ENCODE results near the gene SLC35G1. TPM values are rescaled to one million over a fixed set of nuclear protein-coding genes. Genes with fewer than 3 reads are reported as not detected.

SLC35G1 gene
- total RNA-seq, 1 experiment from 2014 or later: 2.1 TPM

- no peak overlapping the region for H2AFZ ChIP-seq (ENCODE audit: low read length)
- no peak for DNase-seq
- H3K9me2 ChIP-seq (replicated peaks; ENCODE audit: insufficient read depth, low read length): no peaks in the 10 kb centered on the region
- no peak overlapping the region for H3K27ac ChIP-seq (ENCODE audit: low read length)
- no peaks in the 10 kb centered on the region for H3K36me3 ChIP-seq (ENCODE audit: insufficient read depth, low read length)
- H3K4me1 ChIP-seq (ENCODE audit: low read length): no peaks in the 10 kb centered on the region
- no peak overlapping the region for H3K4me3 ChIP-seq (ENCODE audit: low read length)
- H3K4me2 ChIP-seq (ENCODE audit: low read depth, low read length, poor library complexity, severe bottlenecking): no peak overlapping the region
- no peak overlapping the region for H3K9ac ChIP-seq (ENCODE audit: low read length)
- H3K79me2 ChIP-seq (ENCODE audit: low read length): no peaks in the 10 kb centered on the region
- no peaks in the 10 kb centered on the region for H3K27me3 ChIP-seq (ENCODE audit: low read length)
- no peaks in the 10 kb centered on the region for H3K9me3 ChIP-seq (ENCODE audit: low read length)
- H4K20me1 ChIP-seq (ENCODE audit: insufficient read depth, low read depth, low read length): no peaks in the 10 kb centered on the region
Measured at GRCh38 chr10:93903051-93903450, 9.3 kb downstream of the SLC35G1 start.

- Histone ChIP-seq H3K9me3 (ENCODE audit: low read length) (no peaks in the 10 kb centered on the region), H4K20me1 (ENCODE audit: insufficient read depth, low read depth, low read length) (no peaks in the 10 kb centered on the region), H3K4me2 (ENCODE audit: low read depth, low read length, poor library complexity, severe bottlenecking) (no peak overlapping the region), H3K27ac (ENCODE audit: low read length) (no peak overlapping the region), H3K4me3 (ENCODE audit: low read length) (no peak overlapping the region), H3K36me3 (ENCODE audit: insufficient read depth, low read length) (no peaks in the 10 kb centered on the region), H3K9ac (ENCODE audit: low read length) (no peak overlapping the region), H2AFZ (ENCODE audit: low read length) (no peak overlapping the region), H3K79me2 (ENCODE audit: low read length) (no peaks in the 10 kb centered on the region), H3K27me3 (ENCODE audit: low read length) (no peaks in the 10 kb centered on the region), H3K9me2 (replicated peaks; ENCODE audit: insufficient read depth, low read length) (no peaks in the 10 kb centered on the region), H3K4me1 (ENCODE audit: low read length) (no peaks in the 10 kb centered on the region)
- DNase-seq: no peak
Measured at GRCh38 chr10:93904901-93905300, 11.1 kb downstream of the SLC35G1 start.

- no peak overlapping the region for H3K27ac ChIP-seq (ENCODE audit: low read length)
- no peaks in the 10 kb centered on the region for H3K79me2 ChIP-seq (ENCODE audit: low read length)
- H3K4me2 ChIP-seq (ENCODE audit: low read depth, low read length, poor library complexity, severe bottlenecking): no peak overlapping the region
- H3K4me3 ChIP-seq (ENCODE audit: low read length): no peak overlapping the region
- H3K9me3 ChIP-seq (ENCODE audit: low read length): no peaks in the 10 kb centered on the region
- no peaks in the 10 kb centered on the region for H3K27me3 ChIP-seq (ENCODE audit: low read length)
- H3K36me3 ChIP-seq (ENCODE audit: insufficient read depth, low read length): no peaks in the 10 kb centered on the region
- no peaks in the 10 kb centered on the region for H3K4me1 ChIP-seq (ENCODE audit: low read length)
- H3K9me2 ChIP-seq (replicated peaks; ENCODE audit: insufficient read depth, low read length): no peaks in the 10 kb centered on the region
- H4K20me1 ChIP-seq (ENCODE audit: insufficient read depth, low read depth, low read length): no peaks in the 10 kb centered on the region
- no peak overlapping the region for H3K9ac ChIP-seq (ENCODE audit: low read length)
- DNase-seq: no peak
- H2AFZ ChIP-seq (ENCODE audit: low read length): no peak overlapping the region
Measured at GRCh38 chr10:93907059-93907458, 13.3 kb downstream of the SLC35G1 start.

GRCh38 chr10:93911866-93912265, 18.1 kb downstream of the SLC35G1 start:
- no peak for DNase-seq
- H3K27me3 ChIP-seq (ENCODE audit: low read length): no peaks in the 10 kb centered on the region
- H2AFZ ChIP-seq (ENCODE audit: low read length): no peak overlapping the region
- no peak overlapping the region for H3K4me2 ChIP-seq (ENCODE audit: low read depth, low read length, poor library complexity, severe bottlenecking)
- no peaks in the 10 kb centered on the region for H3K9me3 ChIP-seq (ENCODE audit: low read length)
- no peaks in the 10 kb centered on the region for H4K20me1 ChIP-seq (ENCODE audit: insufficient read depth, low read depth, low read length)
- H3K36me3 ChIP-seq (ENCODE audit: insufficient read depth, low read length): no peaks in the 10 kb centered on the region
- H3K9ac ChIP-seq (ENCODE audit: low read length): no peak overlapping the region
- H3K79me2 ChIP-seq (ENCODE audit: low read length): no peaks in the 10 kb centered on the region
- no peak overlapping the region for H3K4me3 ChIP-seq (ENCODE audit: low read length)
- no peaks in the 10 kb centered on the region for H3K9me2 ChIP-seq (replicated peaks; ENCODE audit: insufficient read depth, low read length)
- H3K27ac ChIP-seq (ENCODE audit: low read length): no peak overlapping the region
- H3K4me1 ChIP-seq (ENCODE audit: low read length): no peaks in the 10 kb centered on the region

- H3K9me2 ChIP-seq (replicated peaks; ENCODE audit: insufficient read depth, low read length): no peaks in the 10 kb centered on the region
- H3K79me2 ChIP-seq (ENCODE audit: low read length): no peaks in the 10 kb centered on the region
- no peak overlapping the region for H3K4me3 ChIP-seq (ENCODE audit: low read length)
- H3K9ac ChIP-seq (ENCODE audit: low read length): no peak overlapping the region
- H3K4me2 ChIP-seq (ENCODE audit: low read depth, low read length, poor library complexity, severe bottlenecking): no peak overlapping the region
- H3K27ac ChIP-seq (ENCODE audit: low read length): no peak overlapping the region
- H3K4me1 ChIP-seq (ENCODE audit: low read length): no peaks in the 10 kb centered on the region
- no peaks in the 10 kb centered on the region for H3K27me3 ChIP-seq (ENCODE audit: low read length)
- H3K9me3 ChIP-seq (ENCODE audit: low read length): no peaks in the 10 kb centered on the region
- H2AFZ ChIP-seq (ENCODE audit: low read length): no peak overlapping the region
- no peak for DNase-seq
- H4K20me1 ChIP-seq (ENCODE audit: insufficient read depth, low read depth, low read length): no peaks in the 10 kb centered on the region
- H3K36me3 ChIP-seq (ENCODE audit: insufficient read depth, low read length): no peaks in the 10 kb centered on the region
Measured at GRCh38 chr10:93912444-93912843, 18.7 kb downstream of the SLC35G1 start.

GRCh38 chr10:93913706-93914105, 19.9 kb downstream of the SLC35G1 start:
- no peaks in the 10 kb centered on the region for H3K9me3 ChIP-seq (ENCODE audit: low read length)
- no peaks in the 10 kb centered on the region for H3K9me2 ChIP-seq (replicated peaks; ENCODE audit: insufficient read depth, low read length)
- H3K4me3 ChIP-seq (ENCODE audit: low read length): no peak overlapping the region
- H3K9ac ChIP-seq (ENCODE audit: low read length): no peak overlapping the region
- no peaks in the 10 kb centered on the region for H3K36me3 ChIP-seq (ENCODE audit: insufficient read depth, low read length)
- no peaks in the 10 kb centered on the region for H3K79me2 ChIP-seq (ENCODE audit: low read length)
- no peak overlapping the region for H3K27ac ChIP-seq (ENCODE audit: low read length)
- no peaks in the 10 kb centered on the region for H3K4me1 ChIP-seq (ENCODE audit: low read length)
- H4K20me1 ChIP-seq (ENCODE audit: insufficient read depth, low read depth, low read length): no peaks in the 10 kb centered on the region
- no peak for DNase-seq
- H3K4me2 ChIP-seq (ENCODE audit: low read depth, low read length, poor library complexity, severe bottlenecking): no peak overlapping the region
- H3K27me3 ChIP-seq (ENCODE audit: low read length): no peaks in the 10 kb centered on the region
- H2AFZ ChIP-seq (ENCODE audit: low read length): no peak overlapping the region

- Histone ChIP-seq H3K27me3 (ENCODE audit: low read length) (no peaks in the 10 kb centered on the region), H2AFZ (ENCODE audit: low read length) (no peak overlapping the region), H3K79me2 (ENCODE audit: low read length) (no peaks in the 10 kb centered on the region), H3K9me3 (ENCODE audit: low read length) (no peaks in the 10 kb centered on the region), H3K4me1 (ENCODE audit: low read length) (no peaks in the 10 kb centered on the region), H3K9ac (ENCODE audit: low read length) (no peak overlapping the region), H3K9me2 (replicated peaks; ENCODE audit: insufficient read depth, low read length) (no peaks in the 10 kb centered on the region), H3K4me3 (ENCODE audit: low read length) (no peak overlapping the region), H3K4me2 (ENCODE audit: low read depth, low read length, poor library complexity, severe bottlenecking) (no peak overlapping the region), H3K27ac (ENCODE audit: low read length) (no peak overlapping the region), H4K20me1 (ENCODE audit: insufficient read depth, low read depth, low read length) (no peaks in the 10 kb centered on the region), H3K36me3 (ENCODE audit: insufficient read depth, low read length) (no peaks in the 10 kb centered on the region)
- no peak for DNase-seq
Measured at GRCh38 chr10:93915598-93915997, 21.8 kb downstream of the SLC35G1 start.

GRCh38 chr10:93916257-93917063, 22.7 kb downstream of the SLC35G1 start:
- Histone ChIP-seq H3K9me2 (replicated peaks; ENCODE audit: insufficient read depth, low read length) (no peaks in the 10 kb centered on the region), H2AFZ (ENCODE audit: low read length) (no peak overlapping the region), H3K27me3 (ENCODE audit: low read length) (no peaks in the 10 kb centered on the region), H3K9ac (ENCODE audit: low read length) (no peak overlapping the region), H3K79me2 (ENCODE audit: low read length) (no peaks in the 10 kb centered on the region), H3K9me3 (ENCODE audit: low read length) (no peaks in the 10 kb centered on the region), H3K4me3 (ENCODE audit: low read length) (no peak overlapping the region), H3K36me3 (ENCODE audit: insufficient read depth, low read length) (no peaks in the 10 kb centered on the region), H3K4me1 (ENCODE audit: low read length) (no peaks in the 10 kb centered on the region), H3K4me2 (ENCODE audit: low read depth, low read length, poor library complexity, severe bottlenecking) (no peak overlapping the region), H3K27ac (ENCODE audit: low read length) (no peak overlapping the region), H4K20me1 (ENCODE audit: insufficient read depth, low read depth, low read length) (no peaks in the 10 kb centered on the region)
- peak; percentile 43 for DNase-seq
